SK-N-SH (cell line): ENCODE results near the gene NIN.

ENCODE experiments used
- EP300 ChIP-seq, 2 experiments: IDR thresholded peaks; 2 replicates each; pipeline versions ENCODE4 v1.4.0 to v1.6.1; 2012; ENCODE audit warnings: borderline replicate concordance in 1 of 2, low read depth in 1 of 2, low read length in 1 of 2
- NRF1 ChIP-seq: IDR thresholded peaks from 2 replicates; pipeline ENCODE4 v1.6.1; 2012; ENCODE audit warnings: low read depth, mild to moderate bottlenecking, low read length
- POLR2AphosphoS5 ChIP-seq: IDR thresholded peaks from 2 replicates; pipeline ENCODE4 v1.6.1; 2012; ENCODE audit warnings: low read depth, low read length
- RAD21 ChIP-seq: IDR thresholded peaks from 2 replicates; pipeline ENCODE4 v1.6.1; 2012; ENCODE audit warnings: mild to moderate bottlenecking, low read length
- YY1 ChIP-seq: IDR thresholded peaks from 2 replicates; pipeline ENCODE4 v1.4.0; 2012; ENCODE audit warnings: low read depth, mild to moderate bottlenecking
- TF ChIP-seq, protein P1 (sequence below): fragments of 200-600 bp; sonication (generic); IDR thresholded peaks from 2 replicates; pipeline ENCODE4 v1.6.1; 2017; ENCODE audit warnings: antibody characterized with exemption, mild to moderate bottlenecking, moderate library complexity

DNA sequence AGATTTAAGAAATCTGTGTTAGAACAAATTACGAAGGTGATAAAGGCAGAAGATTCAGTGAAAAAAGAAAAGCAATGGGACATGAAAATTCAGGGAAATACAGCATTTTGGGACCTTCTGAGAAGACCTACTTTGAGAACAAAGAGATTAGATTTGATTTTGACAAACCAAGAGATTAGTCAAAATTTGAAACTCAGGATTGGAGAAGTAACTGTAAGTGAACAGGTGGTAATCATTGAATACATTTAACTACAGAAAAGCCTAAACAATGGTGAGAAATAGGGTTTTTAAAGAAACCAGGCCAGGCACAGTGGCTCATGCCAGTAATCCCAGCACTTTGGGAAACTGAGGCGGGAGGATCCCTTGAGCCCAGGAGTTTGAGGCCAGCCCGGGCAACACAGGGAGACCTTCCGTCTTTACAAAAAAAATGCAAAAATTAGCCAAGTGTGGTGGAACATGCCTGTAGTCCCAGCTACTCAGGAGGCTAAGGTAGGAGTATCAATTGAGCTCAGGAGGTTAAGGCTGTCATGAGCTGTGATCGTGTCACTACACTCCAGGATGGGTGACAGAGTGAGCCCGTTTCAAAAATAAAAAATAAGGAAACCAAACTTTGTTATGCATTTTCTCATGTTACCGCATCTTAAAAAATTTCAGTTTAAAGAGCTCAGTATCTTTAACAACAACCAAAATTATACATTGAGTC is 154.0 kb downstream of the NIN start:
- TF ChIP-seq, protein P1, sequence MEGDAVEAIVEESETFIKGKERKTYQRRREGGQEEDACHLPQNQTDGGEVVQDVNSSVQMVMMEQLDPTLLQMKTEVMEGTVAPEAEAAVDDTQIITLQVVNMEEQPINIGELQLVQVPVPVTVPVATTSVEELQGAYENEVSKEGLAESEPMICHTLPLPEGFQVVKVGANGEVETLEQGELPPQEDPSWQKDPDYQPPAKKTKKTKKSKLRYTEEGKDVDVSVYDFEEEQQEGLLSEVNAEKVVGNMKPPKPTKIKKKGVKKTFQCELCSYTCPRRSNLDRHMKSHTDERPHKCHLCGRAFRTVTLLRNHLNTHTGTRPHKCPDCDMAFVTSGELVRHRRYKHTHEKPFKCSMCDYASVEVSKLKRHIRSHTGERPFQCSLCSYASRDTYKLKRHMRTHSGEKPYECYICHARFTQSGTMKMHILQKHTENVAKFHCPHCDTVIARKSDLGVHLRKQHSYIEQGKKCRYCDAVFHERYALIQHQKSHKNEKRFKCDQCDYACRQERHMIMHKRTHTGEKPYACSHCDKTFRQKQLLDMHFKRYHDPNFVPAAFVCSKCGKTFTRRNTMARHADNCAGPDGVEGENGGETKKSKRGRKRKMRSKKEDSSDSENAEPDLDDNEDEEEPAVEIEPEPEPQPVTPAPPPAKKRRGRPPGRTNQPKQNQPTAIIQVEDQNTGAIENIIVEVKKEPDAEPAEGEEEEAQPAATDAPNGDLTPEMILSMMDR = no peak
- TF ChIP-seq NRF1 = no peak
- no peak for TF ChIP-seq YY1
- no peak for TF ChIP-seq POLR2AphosphoS5
- no peak for TF ChIP-seq RAD21
- TF ChIP-seq EP300 (IDR thresholded peaks at IDR 0.05; ENCODE audit: borderline replicate concordance in 1 of 2, low read depth in 1 of 2, low read length in 1 of 2) = no peak
